Lower leg skin (tissue), 4 donors: ENCODE data around the gene NLRC3. TPM values are rescaled to one million over a fixed set of nuclear protein-coding genes. Genes with fewer than 3 reads are reported as not detected.

Experiments used
- DNase-seq, 2 donors: peaks; one replicate each; pipeline ENCODE4 v3.0.0-alpha.2; 2019; ENCODE audit warnings: low spot score in 2 of 2
- H3K4me3 ChIP-seq: fragments of 200-600 bp; sonication (generic); 2 replicates; pipeline ENCODE4 v1.5.1; 2017; ENCODE audit warnings: mild to moderate bottlenecking, low read depth; ENCODE audit not compliant: poor library complexity, severe bottlenecking
- CTCF ChIP-seq, 3 donors: fragments of 450-650 bp; IDR thresholded peaks; one replicate each; pipeline ENCODE4 v1.5.1; 2016; ENCODE audit warnings: antibody characterized with exemption in 3 of 3, mild to moderate bottlenecking in 3 of 3, moderate library complexity in 2 of 3
- POLR2A ChIP-seq, 2 donors: fragments of 450-650 bp; IDR thresholded peaks; one replicate each; pipeline ENCODE4 v1.6.1; 2016 to 2017; ENCODE audit warnings: antibody characterized with exemption in 2 of 2, mild to moderate bottlenecking in 1 of 2, moderate library complexity in 1 of 2
- WGBS, 2 donors: methylation state at CpG; one replicate each; pipeline ENCODE4 v1.1.5; 2018; 5-methylcytosine and 5-hydroxymethylcytosine counted together
- intact Hi-C: fragments of 100-400 bp; cut with DNase I; formaldehyde crosslinking; loops from one replicate; pipeline ENCODE4 v1.15.0; 2023; ENCODE audit warnings: low total_unique reads
- total RNA-seq, 4 donors: library from RNA; depleted of rRNA; stranded (reverse); fragments of >200 nt; gene quantifications; one replicate each; pipeline ENCODE4 v1.1.0, GENCODE V29; 2016

Gene NLRC3
- total RNA-seq, 4 donors from 2014 or later = 0.15 to 0.74 (median 0.28) TPM

- intact Hi-C loops = no loop called here
- 90 to 96% methylated on average over 7 to 11 of the region's 11 CpGs for WGBS, 2 donors
- TF ChIP-seq CTCF (IDR thresholded peaks at IDR 0.05) (no peak), POLR2A (IDR thresholded peaks at IDR 0.05) (no peak)
- no peak overlapping the region for H3K4me3 ChIP-seq
- no peak for DNase-seq
Measured at GRCh38 chr16:3595110-3595486, 17.9 kb upstream of the NLRC3 start.

GRCh38 chr16:3594316-3595109, 17.3 kb upstream of the NLRC3 start:
- no peak for DNase-seq
- TF ChIP-seq CTCF (IDR thresholded peaks at IDR 0.05) = no peak
- TF ChIP-seq POLR2A (IDR thresholded peaks at IDR 0.05) = no peak
- H3K4me3 ChIP-seq = no peak overlapping the region
- WGBS, 2 donors = 93 to 94% methylated on average over 20 to 22 of the region's 22 CpGs
- intact Hi-C loops = no loop called here

GRCh38 chr16:3592559-3592958, 15.4 kb upstream of the NLRC3 start:
- no peak for DNase-seq
- TF ChIP-seq POLR2A (IDR thresholded peaks at IDR 0.05) = no peak
- no peak for TF ChIP-seq CTCF (IDR thresholded peaks at IDR 0.05)
- H3K4me3 ChIP-seq = no peak overlapping the region
- WGBS, 2 donors = 94 to 98% methylated on average over 12 of the region's 12 CpGs
- intact Hi-C loops = no loop called here

GRCh38 chr16:3591991-3592390, 14.8 kb upstream of the NLRC3 start:
- intact Hi-C loops = no loop called here
- 93 to 96% methylated on average over 6 of the region's 6 CpGs for WGBS, 2 donors
- TF ChIP-seq POLR2A (IDR thresholded peaks at IDR 0.05) (no peak), CTCF (IDR thresholded peaks at IDR 0.05) (no peak)
- DNase-seq = no peak
- no peak overlapping the region for H3K4me3 ChIP-seq

GRCh38 chr16:3591436-3591803, 14.2 kb upstream of the NLRC3 start:
- intact Hi-C loops = no loop called here
- no peak for DNase-seq
- no peak for TF ChIP-seq POLR2A (IDR thresholded peaks at IDR 0.05)
- no peak for TF ChIP-seq CTCF (IDR thresholded peaks at IDR 0.05)
- no peak overlapping the region for H3K4me3 ChIP-seq
- WGBS, 2 donors = 77 to 85% methylated on average over 5 of the region's 5 CpGs
